Measurements from ENCODE around the gene RTN1.

GRCh38 chr14:59576332-59577294 lies 294.0 kb downstream of the RTN1 start, which contains the start of gene CCDC175:
- peak; percentile 93 to 96 for TF ChIP-seq CTCF (conservative IDR thresholded peaks at IDR 0.05; ENCODE audit: low read depth in 2 of 2)
- TF ChIP-seq, protein P1, sequence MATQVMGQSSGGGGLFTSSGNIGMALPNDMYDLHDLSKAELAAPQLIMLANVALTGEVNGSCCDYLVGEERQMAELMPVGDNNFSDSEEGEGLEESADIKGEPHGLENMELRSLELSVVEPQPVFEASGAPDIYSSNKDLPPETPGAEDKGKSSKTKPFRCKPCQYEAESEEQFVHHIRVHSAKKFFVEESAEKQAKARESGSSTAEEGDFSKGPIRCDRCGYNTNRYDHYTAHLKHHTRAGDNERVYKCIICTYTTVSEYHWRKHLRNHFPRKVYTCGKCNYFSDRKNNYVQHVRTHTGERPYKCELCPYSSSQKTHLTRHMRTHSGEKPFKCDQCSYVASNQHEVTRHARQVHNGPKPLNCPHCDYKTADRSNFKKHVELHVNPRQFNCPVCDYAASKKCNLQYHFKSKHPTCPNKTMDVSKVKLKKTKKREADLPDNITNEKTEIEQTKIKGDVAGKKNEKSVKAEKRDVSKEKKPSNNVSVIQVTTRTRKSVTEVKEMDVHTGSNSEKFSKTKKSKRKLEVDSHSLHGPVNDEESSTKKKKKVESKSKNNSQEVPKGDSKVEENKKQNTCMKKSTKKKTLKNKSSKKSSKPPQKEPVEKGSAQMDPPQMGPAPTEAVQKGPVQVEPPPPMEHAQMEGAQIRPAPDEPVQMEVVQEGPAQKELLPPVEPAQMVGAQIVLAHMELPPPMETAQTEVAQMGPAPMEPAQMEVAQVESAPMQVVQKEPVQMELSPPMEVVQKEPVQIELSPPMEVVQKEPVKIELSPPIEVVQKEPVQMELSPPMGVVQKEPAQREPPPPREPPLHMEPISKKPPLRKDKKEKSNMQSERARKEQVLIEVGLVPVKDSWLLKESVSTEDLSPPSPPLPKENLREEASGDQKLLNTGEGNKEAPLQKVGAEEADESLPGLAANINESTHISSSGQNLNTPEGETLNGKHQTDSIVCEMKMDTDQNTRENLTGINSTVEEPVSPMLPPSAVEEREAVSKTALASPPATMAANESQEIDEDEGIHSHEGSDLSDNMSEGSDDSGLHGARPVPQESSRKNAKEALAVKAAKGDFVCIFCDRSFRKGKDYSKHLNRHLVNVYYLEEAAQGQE (IDR thresholded peaks at IDR 0.05; ENCODE audit: unreplicated experiment) = no peak
